Measurements from ENCODE around the gene JADE3.

DNA sequence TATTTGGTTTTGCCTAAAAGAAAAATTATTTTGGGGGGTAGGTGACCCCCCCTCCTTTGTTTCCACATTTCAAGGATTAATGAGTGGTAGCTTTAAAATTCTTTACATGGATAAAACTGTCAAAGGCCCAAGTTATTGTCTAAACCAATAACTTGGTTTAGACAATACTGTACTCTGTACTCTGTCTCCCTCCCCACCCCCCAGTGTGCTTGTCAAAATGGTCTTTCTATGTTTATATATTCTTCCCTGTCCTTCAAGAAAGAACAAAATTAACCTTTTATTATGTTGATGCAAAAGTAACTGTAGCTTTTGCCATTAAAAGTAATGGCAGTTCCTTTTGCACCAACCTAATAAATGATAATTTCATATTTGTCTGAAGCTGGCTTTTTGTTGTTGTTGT is 156.5 kb downstream of the JADE3 start:
- TF ChIP-seq, protein P1, sequence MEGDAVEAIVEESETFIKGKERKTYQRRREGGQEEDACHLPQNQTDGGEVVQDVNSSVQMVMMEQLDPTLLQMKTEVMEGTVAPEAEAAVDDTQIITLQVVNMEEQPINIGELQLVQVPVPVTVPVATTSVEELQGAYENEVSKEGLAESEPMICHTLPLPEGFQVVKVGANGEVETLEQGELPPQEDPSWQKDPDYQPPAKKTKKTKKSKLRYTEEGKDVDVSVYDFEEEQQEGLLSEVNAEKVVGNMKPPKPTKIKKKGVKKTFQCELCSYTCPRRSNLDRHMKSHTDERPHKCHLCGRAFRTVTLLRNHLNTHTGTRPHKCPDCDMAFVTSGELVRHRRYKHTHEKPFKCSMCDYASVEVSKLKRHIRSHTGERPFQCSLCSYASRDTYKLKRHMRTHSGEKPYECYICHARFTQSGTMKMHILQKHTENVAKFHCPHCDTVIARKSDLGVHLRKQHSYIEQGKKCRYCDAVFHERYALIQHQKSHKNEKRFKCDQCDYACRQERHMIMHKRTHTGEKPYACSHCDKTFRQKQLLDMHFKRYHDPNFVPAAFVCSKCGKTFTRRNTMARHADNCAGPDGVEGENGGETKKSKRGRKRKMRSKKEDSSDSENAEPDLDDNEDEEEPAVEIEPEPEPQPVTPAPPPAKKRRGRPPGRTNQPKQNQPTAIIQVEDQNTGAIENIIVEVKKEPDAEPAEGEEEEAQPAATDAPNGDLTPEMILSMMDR (IDR thresholded peaks at IDR 0.05; ENCODE audit: insufficient read depth, low read length), result no peak
- TF ChIP-seq, protein P2, sequence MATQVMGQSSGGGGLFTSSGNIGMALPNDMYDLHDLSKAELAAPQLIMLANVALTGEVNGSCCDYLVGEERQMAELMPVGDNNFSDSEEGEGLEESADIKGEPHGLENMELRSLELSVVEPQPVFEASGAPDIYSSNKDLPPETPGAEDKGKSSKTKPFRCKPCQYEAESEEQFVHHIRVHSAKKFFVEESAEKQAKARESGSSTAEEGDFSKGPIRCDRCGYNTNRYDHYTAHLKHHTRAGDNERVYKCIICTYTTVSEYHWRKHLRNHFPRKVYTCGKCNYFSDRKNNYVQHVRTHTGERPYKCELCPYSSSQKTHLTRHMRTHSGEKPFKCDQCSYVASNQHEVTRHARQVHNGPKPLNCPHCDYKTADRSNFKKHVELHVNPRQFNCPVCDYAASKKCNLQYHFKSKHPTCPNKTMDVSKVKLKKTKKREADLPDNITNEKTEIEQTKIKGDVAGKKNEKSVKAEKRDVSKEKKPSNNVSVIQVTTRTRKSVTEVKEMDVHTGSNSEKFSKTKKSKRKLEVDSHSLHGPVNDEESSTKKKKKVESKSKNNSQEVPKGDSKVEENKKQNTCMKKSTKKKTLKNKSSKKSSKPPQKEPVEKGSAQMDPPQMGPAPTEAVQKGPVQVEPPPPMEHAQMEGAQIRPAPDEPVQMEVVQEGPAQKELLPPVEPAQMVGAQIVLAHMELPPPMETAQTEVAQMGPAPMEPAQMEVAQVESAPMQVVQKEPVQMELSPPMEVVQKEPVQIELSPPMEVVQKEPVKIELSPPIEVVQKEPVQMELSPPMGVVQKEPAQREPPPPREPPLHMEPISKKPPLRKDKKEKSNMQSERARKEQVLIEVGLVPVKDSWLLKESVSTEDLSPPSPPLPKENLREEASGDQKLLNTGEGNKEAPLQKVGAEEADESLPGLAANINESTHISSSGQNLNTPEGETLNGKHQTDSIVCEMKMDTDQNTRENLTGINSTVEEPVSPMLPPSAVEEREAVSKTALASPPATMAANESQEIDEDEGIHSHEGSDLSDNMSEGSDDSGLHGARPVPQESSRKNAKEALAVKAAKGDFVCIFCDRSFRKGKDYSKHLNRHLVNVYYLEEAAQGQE (IDR thresholded peaks at IDR 0.05; ENCODE audit: insufficient replicate concordance, low read depth), result no peak
- TF ChIP-seq GABPA (IDR thresholded peaks at IDR 0.05; ENCODE audit: low read depth) (no peak), POLR2AphosphoS5 (IDR thresholded peaks at IDR 0.05; ENCODE audit: low read depth) (no peak)
